DND-41 (cell line): ENCODE results near the gene ZC3H12A.

ENCODE experiments used
- EZH2 ChIP-seq: IDR thresholded peaks from 3 replicates; pipeline ENCODE4 v1.6.1; 2012; ENCODE audit warnings: borderline replicate concordance, low read depth, mild to moderate bottlenecking, moderate library complexity, low read length, inconsistent platforms; ENCODE audit not compliant: severe bottlenecking
- TF ChIP-seq, protein P1 (sequence below): IDR thresholded peaks from 2 replicates; pipeline ENCODE4 v1.5.1; 2012; ENCODE audit warnings: borderline replicate concordance, low read length, moderate library complexity, mild to moderate bottlenecking; ENCODE audit not compliant: poor library complexity, severe bottlenecking; ENCODE audit errors: extremely low read depth

DNA sequence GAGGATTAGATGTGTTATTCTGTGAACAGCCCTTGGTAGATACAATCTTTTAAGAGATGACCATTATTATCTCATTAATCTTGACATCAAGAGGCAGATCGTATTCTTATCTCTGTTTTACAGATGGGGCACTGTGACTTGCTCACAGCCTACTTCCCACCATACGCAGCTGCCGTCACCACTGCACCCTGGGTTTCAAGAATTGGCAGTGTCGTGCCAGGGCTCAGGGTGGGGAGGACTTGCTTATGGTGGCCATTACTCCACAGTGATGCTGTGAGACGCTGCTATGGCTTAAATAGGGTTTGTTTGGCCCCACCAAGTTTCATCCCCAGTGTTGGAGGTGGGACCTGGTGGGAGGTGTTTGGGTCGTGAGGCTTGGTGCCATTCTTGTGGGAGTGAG lies 45.4 kb upstream of the ZC3H12A start:
- TF ChIP-seq, protein P1, sequence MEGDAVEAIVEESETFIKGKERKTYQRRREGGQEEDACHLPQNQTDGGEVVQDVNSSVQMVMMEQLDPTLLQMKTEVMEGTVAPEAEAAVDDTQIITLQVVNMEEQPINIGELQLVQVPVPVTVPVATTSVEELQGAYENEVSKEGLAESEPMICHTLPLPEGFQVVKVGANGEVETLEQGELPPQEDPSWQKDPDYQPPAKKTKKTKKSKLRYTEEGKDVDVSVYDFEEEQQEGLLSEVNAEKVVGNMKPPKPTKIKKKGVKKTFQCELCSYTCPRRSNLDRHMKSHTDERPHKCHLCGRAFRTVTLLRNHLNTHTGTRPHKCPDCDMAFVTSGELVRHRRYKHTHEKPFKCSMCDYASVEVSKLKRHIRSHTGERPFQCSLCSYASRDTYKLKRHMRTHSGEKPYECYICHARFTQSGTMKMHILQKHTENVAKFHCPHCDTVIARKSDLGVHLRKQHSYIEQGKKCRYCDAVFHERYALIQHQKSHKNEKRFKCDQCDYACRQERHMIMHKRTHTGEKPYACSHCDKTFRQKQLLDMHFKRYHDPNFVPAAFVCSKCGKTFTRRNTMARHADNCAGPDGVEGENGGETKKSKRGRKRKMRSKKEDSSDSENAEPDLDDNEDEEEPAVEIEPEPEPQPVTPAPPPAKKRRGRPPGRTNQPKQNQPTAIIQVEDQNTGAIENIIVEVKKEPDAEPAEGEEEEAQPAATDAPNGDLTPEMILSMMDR: no peak
- TF ChIP-seq EZH2: no peak
